GM13977 (cell line): Measurements from ENCODE around the gene MRTFB.
"Not testable (repeated sequence)": the region's sequence is repeated elsewhere in the genome, so short reads cannot be mapped to it uniquely, and the experiment has no call there.

Experiments used
- DNase-seq: peaks from one replicate; pipeline ENCODE4 v3.0.0; 2012; ENCODE audit warnings: low spot score
- CTCF ChIP-seq: IDR thresholded peaks from 2 replicates; pipeline ENCODE4 v1.5.1; 2012; ENCODE audit warnings: mild to moderate bottlenecking, control low read depth; ENCODE audit not compliant: insufficient read depth; ENCODE audit errors: extremely low read depth, missing control alignments
- in situ Hi-C: fragments of 300-500 bp; cut with MboI; formaldehyde crosslinking; loops from one replicate; pipeline ENCODE4 v1.12.0; 2022; ENCODE audit warnings: low sequenced_read_pairs, low pct_unique_long_range_greater_than_20kb, mixed read lengths, inconsistent platforms; ENCODE audit not compliant: unreplicated experiment

MRTFB gene

GRCh38 chr16:14035092-14035491, 36.0 kb upstream of the MRTFB start:
- DNase-seq: no peak
- no peak for TF ChIP-seq CTCF
- in situ Hi-C loops: no loop called here

- DNase-seq: no peak
- in situ Hi-C loops: no loop called here
- no peak for TF ChIP-seq CTCF
These were observed 34.2 kb upstream of the MRTFB start for GRCh38 chr16:14036889-14037288.

- in situ Hi-C loops: no loop called here
- TF ChIP-seq CTCF: no peak
- DNase-seq: no peak
These were observed 33.2 kb upstream of the MRTFB start for GRCh38 chr16:14037960-14038359.

GRCh38 chr16:14041164-14041563, 30.0 kb upstream of the MRTFB start:
- in situ Hi-C loops: no loop called here
- no peak for DNase-seq
- no peak for TF ChIP-seq CTCF

- in situ Hi-C loops: no loop called here
- no peak for TF ChIP-seq CTCF
- DNase-seq: no peak
These were observed 28.4 kb upstream of the MRTFB start for GRCh38 chr16:14042706-14043105.

- in situ Hi-C loops: no loop called here
- no peak for TF ChIP-seq CTCF
- no peak for DNase-seq
These were observed 27.8 kb upstream of the MRTFB start for GRCh38 chr16:14043278-14043677.

- DNase-seq: no peak
- no peak for TF ChIP-seq CTCF
- in situ Hi-C loops: no loop called here
These were observed 27.3 kb upstream of the MRTFB start for GRCh38 chr16:14043793-14044192.

GRCh38 chr16:14047121-14047859, 23.8 kb upstream of the MRTFB start:
- in situ Hi-C loops, DNase-seq: not testable (repeated sequence)
